Astrocyte of the cerebellum (primary cell): ENCODE results near the gene NRARP.
"Not testable (repeated sequence)": the region's sequence is repeated elsewhere in the genome, so short reads cannot be mapped to it uniquely, and the experiment has no call there.

ENCODE experiments used
- DNase-seq: peaks from one replicate; pipeline ENCODE4 v3.0.0-alpha.2; 2011; ENCODE audit warnings: low read depth
- H3K4me3 ChIP-seq: 2 replicates; pipeline ENCODE4 v1.5.1; 2011; ENCODE audit warnings: mild to moderate bottlenecking, low read depth, low read length, moderate library complexity
- in situ Hi-C: cut with HindIII; loops from 2 replicates; pipeline ENCODE4 v1.10.0; 2017; ENCODE audit warnings: low sequenced_read_pairs
- TF ChIP-seq, protein P1 (sequence below): IDR thresholded peaks from 2 replicates; pipeline ENCODE4 v1.5.1; 2012; ENCODE audit warnings: low read length, low read depth, moderate library complexity, mild to moderate bottlenecking; ENCODE audit errors: missing control alignments

NRARP gene

GRCh38 chr9:137265496-137266161 lies 36.4 kb downstream of the NRARP start:
- in situ Hi-C loops: loop anchor here (5.0 kb wide), 1 partner anchor 147 kb away; no protein-coding TSS in a partner anchor
- no peak for DNase-seq
- no peak overlapping the region for H3K4me3 ChIP-seq
- TF ChIP-seq, protein P1, sequence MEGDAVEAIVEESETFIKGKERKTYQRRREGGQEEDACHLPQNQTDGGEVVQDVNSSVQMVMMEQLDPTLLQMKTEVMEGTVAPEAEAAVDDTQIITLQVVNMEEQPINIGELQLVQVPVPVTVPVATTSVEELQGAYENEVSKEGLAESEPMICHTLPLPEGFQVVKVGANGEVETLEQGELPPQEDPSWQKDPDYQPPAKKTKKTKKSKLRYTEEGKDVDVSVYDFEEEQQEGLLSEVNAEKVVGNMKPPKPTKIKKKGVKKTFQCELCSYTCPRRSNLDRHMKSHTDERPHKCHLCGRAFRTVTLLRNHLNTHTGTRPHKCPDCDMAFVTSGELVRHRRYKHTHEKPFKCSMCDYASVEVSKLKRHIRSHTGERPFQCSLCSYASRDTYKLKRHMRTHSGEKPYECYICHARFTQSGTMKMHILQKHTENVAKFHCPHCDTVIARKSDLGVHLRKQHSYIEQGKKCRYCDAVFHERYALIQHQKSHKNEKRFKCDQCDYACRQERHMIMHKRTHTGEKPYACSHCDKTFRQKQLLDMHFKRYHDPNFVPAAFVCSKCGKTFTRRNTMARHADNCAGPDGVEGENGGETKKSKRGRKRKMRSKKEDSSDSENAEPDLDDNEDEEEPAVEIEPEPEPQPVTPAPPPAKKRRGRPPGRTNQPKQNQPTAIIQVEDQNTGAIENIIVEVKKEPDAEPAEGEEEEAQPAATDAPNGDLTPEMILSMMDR: no peak

GRCh38 chr9:137264067-137264466 lies 38.0 kb downstream of the NRARP start:
- TF ChIP-seq, protein P1: no peak
- in situ Hi-C loops: no loop called here
- H3K4me3 ChIP-seq: no peak overlapping the region
- DNase-seq: no peak

GRCh38 chr9:137263506-137263905 lies 38.6 kb downstream of the NRARP start:
- in situ Hi-C loops: no loop called here
- TF ChIP-seq, protein P1: no peak
- H3K4me3 ChIP-seq: no peak overlapping the region
- no peak for DNase-seq

DNA sequence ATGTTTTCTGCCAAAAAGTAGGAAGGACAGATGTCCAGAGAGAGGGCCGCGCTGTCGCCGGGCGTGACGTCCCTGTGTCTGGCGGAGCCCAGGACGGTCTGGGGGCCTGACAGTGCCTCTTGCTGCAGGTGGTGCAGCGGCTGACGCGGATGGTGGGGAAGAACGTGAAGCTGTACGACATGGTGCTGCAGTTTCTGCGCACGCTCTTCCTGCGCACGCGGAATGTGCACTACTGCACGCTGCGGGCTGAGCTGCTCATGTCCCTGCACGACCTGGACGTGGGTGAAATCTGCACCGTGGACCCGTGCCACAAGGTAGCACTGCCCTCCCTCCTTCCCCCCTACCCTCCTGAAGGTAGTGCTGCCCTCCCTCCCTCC lies 39.2 kb downstream of the NRARP start:
- no peak for DNase-seq
- TF ChIP-seq, protein P1: no peak
- in situ Hi-C loops: no loop called here
- no peak overlapping the region for H3K4me3 ChIP-seq

DNA sequence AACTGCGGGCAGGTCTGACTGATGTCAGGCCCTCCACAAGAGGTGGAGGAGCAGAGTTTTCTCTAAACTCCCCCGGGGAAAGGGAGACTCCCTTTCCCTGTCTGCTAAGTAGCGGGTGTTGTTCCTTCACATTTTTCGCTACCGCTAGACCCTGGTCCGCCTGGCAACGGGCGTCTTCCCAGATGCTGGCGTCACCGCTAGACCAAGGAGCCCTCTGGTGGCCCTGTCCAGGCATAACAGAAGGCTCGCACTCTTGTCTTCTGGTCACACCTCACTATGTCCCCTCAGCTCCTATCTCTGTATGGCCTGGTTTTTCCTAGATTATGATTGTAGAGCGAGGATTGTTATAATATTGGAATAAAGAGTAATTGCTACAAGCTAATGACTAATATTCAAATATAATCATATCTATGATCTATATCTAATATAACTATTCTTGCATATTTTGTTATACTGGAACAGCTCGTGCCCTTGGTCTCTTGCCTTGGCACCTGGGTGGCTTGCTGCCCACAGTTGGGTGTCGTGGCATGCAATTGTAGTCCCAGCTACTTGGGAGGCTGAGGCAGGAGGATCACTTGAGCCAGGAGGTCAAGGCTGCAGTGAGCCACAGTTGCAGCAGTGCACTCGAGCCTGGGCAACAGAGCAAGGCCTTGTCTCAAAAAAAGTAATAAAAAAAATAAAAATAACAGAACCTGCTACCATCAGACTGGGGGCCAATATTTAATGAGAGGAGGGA lies 39.7 kb downstream of the NRARP start:
- H3K4me3 ChIP-seq, in situ Hi-C loops, DNase-seq: not testable (repeated sequence)
- TF ChIP-seq, protein P1: peak; percentile 51

- in situ Hi-C loops: no loop called here
- no peak for DNase-seq
- H3K4me3 ChIP-seq: peak overlapping the region; percentile 95
- TF ChIP-seq, protein P1: no peak
These were observed 45.2 kb downstream of the NRARP start for GRCh38 chr9:137256856-137257255.
